ENCODE results near the gene ORM2.

- TF ChIP-seq CTCF (IDR thresholded peaks at IDR 0.05) (no peak), POLR2A (IDR thresholded peaks at IDR 0.05) (no peak)
Measured at GRCh38 chr9:114341991-114342390, 12.3 kb downstream of the ORM2 start.

Data from esophagus squamous epithelium (tissue), 4 donors.